OCI-LY1 (cell line): ENCODE data around the gene MCF2L.

Experiments
- EZH2 ChIP-seq: fragments of 200-600 bp; sonication (generic), shearing (Covaris generic); IDR thresholded peaks from 2 replicates; pipeline ENCODE4 v1.8.0; 2017; ENCODE audit warnings: borderline replicate concordance, mixed run types, mild to moderate bottlenecking, antibody characterized with exemption, low read length, moderate library complexity, mixed read lengths
- TF ChIP-seq, protein P1 (sequence below): fragments of 200-600 bp; sonication (generic), shearing (Covaris generic); IDR thresholded peaks from 2 replicates; pipeline ENCODE4 v1.5.1; 2017; ENCODE audit warnings: mild to moderate bottlenecking, antibody characterized with exemption, low read length, moderate library complexity, mixed read lengths

DNA sequence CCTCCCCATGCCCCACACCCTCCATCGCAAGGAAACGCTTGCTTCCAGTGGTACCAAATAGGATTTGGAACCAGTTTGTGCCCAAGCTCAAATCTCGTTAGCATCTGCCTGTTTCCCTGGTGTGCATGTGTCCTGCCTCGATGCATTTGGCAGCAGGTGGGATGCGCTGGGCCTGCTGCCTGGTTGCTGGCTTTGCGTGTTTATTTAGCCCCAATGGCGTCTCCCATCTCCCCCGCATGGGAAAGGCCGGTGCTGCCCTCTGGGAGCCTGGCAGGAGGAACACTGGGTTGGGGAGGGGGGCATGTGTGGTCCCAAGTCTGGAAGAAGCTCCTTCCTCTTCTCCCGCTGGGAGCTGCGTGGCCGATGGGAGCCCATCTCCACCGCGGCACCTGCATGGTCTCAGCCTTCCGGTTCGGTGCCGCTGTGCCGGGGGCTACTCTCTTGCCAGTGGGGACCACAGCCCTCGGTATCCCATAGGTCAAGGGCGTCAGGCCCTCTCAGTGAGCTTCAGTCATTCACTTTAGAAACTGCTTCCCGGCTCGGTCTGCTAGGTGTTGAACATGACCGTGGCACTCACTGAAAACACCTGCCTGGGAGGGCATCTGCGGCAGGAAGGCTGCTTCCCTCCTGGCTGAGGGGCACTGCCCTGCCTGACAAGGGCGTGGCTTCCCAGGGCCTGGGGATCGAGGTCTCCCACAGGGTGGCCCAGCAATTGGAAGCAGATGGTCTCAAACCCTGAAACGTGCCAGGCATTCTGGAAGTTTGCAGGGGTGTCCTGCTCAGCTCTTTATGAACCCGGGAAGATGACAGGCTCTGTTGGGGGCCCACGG is 124.8 kb downstream of the MCF2L start:
- TF ChIP-seq, protein P1, sequence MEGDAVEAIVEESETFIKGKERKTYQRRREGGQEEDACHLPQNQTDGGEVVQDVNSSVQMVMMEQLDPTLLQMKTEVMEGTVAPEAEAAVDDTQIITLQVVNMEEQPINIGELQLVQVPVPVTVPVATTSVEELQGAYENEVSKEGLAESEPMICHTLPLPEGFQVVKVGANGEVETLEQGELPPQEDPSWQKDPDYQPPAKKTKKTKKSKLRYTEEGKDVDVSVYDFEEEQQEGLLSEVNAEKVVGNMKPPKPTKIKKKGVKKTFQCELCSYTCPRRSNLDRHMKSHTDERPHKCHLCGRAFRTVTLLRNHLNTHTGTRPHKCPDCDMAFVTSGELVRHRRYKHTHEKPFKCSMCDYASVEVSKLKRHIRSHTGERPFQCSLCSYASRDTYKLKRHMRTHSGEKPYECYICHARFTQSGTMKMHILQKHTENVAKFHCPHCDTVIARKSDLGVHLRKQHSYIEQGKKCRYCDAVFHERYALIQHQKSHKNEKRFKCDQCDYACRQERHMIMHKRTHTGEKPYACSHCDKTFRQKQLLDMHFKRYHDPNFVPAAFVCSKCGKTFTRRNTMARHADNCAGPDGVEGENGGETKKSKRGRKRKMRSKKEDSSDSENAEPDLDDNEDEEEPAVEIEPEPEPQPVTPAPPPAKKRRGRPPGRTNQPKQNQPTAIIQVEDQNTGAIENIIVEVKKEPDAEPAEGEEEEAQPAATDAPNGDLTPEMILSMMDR = no peak
- no peak for TF ChIP-seq EZH2
